Activated naive CD8-positive, alpha-beta T cell treated with anti-CD3 and anti-CD28 coated beads, Interleukin-2, amount 50 U/mL, for 16 hours (primary cell): Measurements from ENCODE around the gene CFAP20.

Experiments used
- DNase-seq: peaks from one replicate; pipeline ENCODE4 v3.0.0-alpha.2; 2020; ENCODE audit warnings: low read depth, low spot score

The CFAP20 gene

GRCh38 chr16:58129097-58129936 is at the start of gene CFAP20:
Gene CFAP20 (minus strand): TSS chr16:58129381. CDS start chr16:58129115, 266 bp downstream.
- peak; percentile 94 for DNase-seq

GRCh38 chr16:58177353-58177710 is 48.2 kb upstream of the CFAP20 start:
- DNase-seq = no peak

GRCh38 chr16:58176608-58177352 is 47.6 kb upstream of the CFAP20 start:
- no peak for DNase-seq

- DNase-seq = no peak
These were observed 41.0 kb upstream of the CFAP20 start for GRCh38 chr16:58170223-58170622.

- no peak for DNase-seq
These were observed 31.7 kb upstream of the CFAP20 start for GRCh38 chr16:58160855-58161254.

GRCh38 chr16:58158725-58159124 is 29.5 kb upstream of the CFAP20 start:
- no peak for DNase-seq

- no peak for DNase-seq
These were observed 28.9 kb upstream of the CFAP20 start for GRCh38 chr16:58157951-58158540.

- no peak for DNase-seq
These were observed 28.1 kb upstream of the CFAP20 start for GRCh38 chr16:58157239-58157638.

GRCh38 chr16:58155839-58156238 is 26.7 kb upstream of the CFAP20 start:
- no peak for DNase-seq

- no peak for DNase-seq
These were observed 25.2 kb upstream of the CFAP20 start for GRCh38 chr16:58154345-58154744.

GRCh38 chr16:58152246-58152868 is 23.2 kb upstream of the CFAP20 start:
- DNase-seq = no peak

GRCh38 chr16:58148526-58148925 is 19.3 kb upstream of the CFAP20 start:
- DNase-seq = no peak

GRCh38 chr16:58148099-58148498 is 18.9 kb upstream of the CFAP20 start:
- DNase-seq = no peak

- DNase-seq = no peak
These were observed 9.7 kb upstream of the CFAP20 start for GRCh38 chr16:58138852-58139251.

- DNase-seq = no peak
These were observed 8.4 kb upstream of the CFAP20 start for GRCh38 chr16:58137581-58137980.

GRCh38 chr16:58128711-58129096 is 477 bp downstream of the CFAP20 start:
- DNase-seq = no peak

- DNase-seq = no peak
These were observed 975 bp downstream of the CFAP20 start for GRCh38 chr16:58128181-58128631.

- DNase-seq = no peak
These were observed 1.5 kb downstream of the CFAP20 start for GRCh38 chr16:58127634-58128033.

GRCh38 chr16:58127033-58127556 is 2.1 kb downstream of the CFAP20 start:
- DNase-seq = no peak

GRCh38 chr16:58126451-58126961 is 2.7 kb downstream of the CFAP20 start:
- no peak for DNase-seq

- no peak for DNase-seq
These were observed 3.3 kb downstream of the CFAP20 start for GRCh38 chr16:58125781-58126335.
